Adipose tissue (tissue), 3 donors: Measurements from ENCODE around the gene TRIM44. TPM values are rescaled to one million over a fixed set of nuclear protein-coding genes. Genes with fewer than 3 reads are reported as not detected.
"Not testable (repeated sequence)": the region's sequence is repeated elsewhere in the genome, so short reads cannot be mapped to it uniquely, and the experiment has no call there.

Experiments used
- H3K27ac ChIP-seq: one replicate; pipeline ENCODE4 v1.5.1; 2013; ENCODE audit warnings: low read depth, low read length
- WGBS, 3 donors: extraction: QIAGEN DNeasy Blood & Tissue Kit; methylation state at CpG; one replicate each; pipeline ENCODE4 v1.1.7; 2013; 5-methylcytosine and 5-hydroxymethylcytosine counted together
- polyA plus RNA-seq, 3 donors: library from polyadenylated mRNA; stranded (reverse); fragments of 200-250 nt; gene quantifications; one replicate each; pipeline ENCODE4 v1.2.3, GENCODE V29; 2013
- donor health status: healthy with polysubstance abuse.
- donor health status: Bipolar disorder and iron deficiency.
- donor health status: healthy.

TRIM44 gene
- polyA plus RNA-seq, 3 donors, result 12.3 to 19.8 (median 19.2) TPM

- H3K27ac ChIP-seq, result no peak overlapping the region
- 35 to 79% (median 70%) methylated on average over 2 of the region's 2 CpGs for WGBS, 3 donors
Measured at GRCh38 chr11:35735411-35735810, 72.8 kb downstream of the TRIM44 start.

GRCh38 chr11:35735903-35736302 is 73.3 kb downstream of the TRIM44 start:
- no peak overlapping the region for H3K27ac ChIP-seq

GRCh38 chr11:35736952-35737351 is 74.4 kb downstream of the TRIM44 start:
- 46 to 99% (median 97%) methylated on average over 2 of the region's 2 CpGs for WGBS, 3 donors
- no peak overlapping the region for H3K27ac ChIP-seq

GRCh38 chr11:35740061-35740799 is 77.7 kb downstream of the TRIM44 start:
- WGBS, 3 donors, result 46 to 81% (median 78%) methylated on average over 4 of the region's 4 CpGs
- H3K27ac ChIP-seq, result no peak overlapping the region

- no peak overlapping the region for H3K27ac ChIP-seq
- WGBS, 3 donors, result 99% methylated on average over 4 of the region's 4 CpGs
Measured at GRCh38 chr11:35742707-35743454, 80.3 kb downstream of the TRIM44 start.

- no peak overlapping the region for H3K27ac ChIP-seq
Measured at GRCh38 chr11:35746356-35747153, 84.0 kb downstream of the TRIM44 start.

GRCh38 chr11:35747668-35748067 is 85.1 kb downstream of the TRIM44 start:
- 60 to 97% (median 95%) methylated on average over 4 of the region's 4 CpGs for WGBS, 3 donors
- H3K27ac ChIP-seq, result no peak overlapping the region

More at GRCh38 chr11:35746356-35747153, 84.0 kb downstream of the TRIM44 start:
- 65 to 86% (median 84%) methylated on average over 4 of the region's 4 CpGs for WGBS, 3 donors

GRCh38 chr11:35748644-35749043 is 86.1 kb downstream of the TRIM44 start:
- WGBS, 3 donors, result 93 to 96% (median 94%) methylated on average over 1 of the region's 1 CpG
- H3K27ac ChIP-seq, result no peak overlapping the region

GRCh38 chr11:35750315-35750714 is 87.7 kb downstream of the TRIM44 start:
- 49 to 98% (median 54%) methylated on average over 2 of the region's 2 CpGs for WGBS, 3 donors
- H3K27ac ChIP-seq, result no peak overlapping the region

GRCh38 chr11:35750981-35751663 is 88.5 kb downstream of the TRIM44 start:
- H3K27ac ChIP-seq, result no peak overlapping the region
- 89 to 97% (median 95%) methylated on average over 4 of the region's 4 CpGs for WGBS, 3 donors

- WGBS, 3 donors, result 29 to 81% (median 77%) methylated on average over 1 of the region's 1 CpG
- H3K27ac ChIP-seq, result no peak overlapping the region
Measured at GRCh38 chr11:35751664-35752061, 89.1 kb downstream of the TRIM44 start.

- no peak overlapping the region for H3K27ac ChIP-seq
- 60 to 65% (median 64%) methylated on average over 3 of the region's 3 CpGs for WGBS, 3 donors
Measured at GRCh38 chr11:35752115-35752514, 89.5 kb downstream of the TRIM44 start.

- 84 to 97% (median 93%) methylated on average over 6 of the region's 6 CpGs for WGBS, 3 donors
- not testable (repeated sequence) for H3K27ac ChIP-seq
Measured at GRCh38 chr11:35753573-35753972, 91.0 kb downstream of the TRIM44 start.

- H3K27ac ChIP-seq, result not testable (repeated sequence)
- 74 to 82% (median 80%) methylated on average over 8 of the region's 8 CpGs for WGBS, 3 donors
Measured at GRCh38 chr11:35759951-35760350, 97.4 kb downstream of the TRIM44 start.

GRCh38 chr11:35761899-35762298 is 99.3 kb downstream of the TRIM44 start:
- WGBS, 3 donors, result 43 to 67% (median 60%) methylated on average over 1 of the region's 1 CpG
- H3K27ac ChIP-seq, result no peak overlapping the region

- 58 to 97% (median 92%) methylated on average over 1 of the region's 1 CpG for WGBS, 3 donors
- H3K27ac ChIP-seq, result no peak overlapping the region
Measured at GRCh38 chr11:35763301-35763700, 100.7 kb downstream of the TRIM44 start.

- H3K27ac ChIP-seq, result no peak overlapping the region
- WGBS, 3 donors, result 87 to 94% (median 87%) methylated on average over 4 of the region's 4 CpGs
Measured at GRCh38 chr11:35763765-35764164, 101.2 kb downstream of the TRIM44 start.

GRCh38 chr11:35764417-35764816 is 101.8 kb downstream of the TRIM44 start:
- WGBS, 3 donors, result 45 to 75% (median 72%) methylated on average over 6 of the region's 6 CpGs
- no peak overlapping the region for H3K27ac ChIP-seq
